Left lung (tissue), 10 donors: ENCODE results near the gene ALDH5A1. TPM values are rescaled to one million over a fixed set of nuclear protein-coding genes. Genes with fewer than 3 reads are reported as not detected.

Experiments
- ATAC-seq: fragments of 200-7000 bp; cut with Tn5 transposase; one replicate; pipeline ENCODE4 v1.9.1; 2020; ENCODE audit warnings: moderate library complexity
- DNase-seq, 4 donors: peaks; one replicate each; pipeline ENCODE4 v3.0.0-alpha.2; 2013 to 2020
- H3K27ac ChIP-seq, 2 donors: fragments of 200-600 bp; sonication (generic) in 1 of 2; one replicate each; pipeline versions ENCODE4 v1.5.0 to v1.8.0; 2020 to 2021
- H3K27me3 ChIP-seq, 2 donors: fragments of 200-600 bp; sonication (generic) in 1 of 2; one replicate each; pipeline versions ENCODE4 v1.5.0 to v1.8.0; 2020 to 2021
- H3K36me3 ChIP-seq, 2 donors: fragments of 200-600 bp; sonication (generic) in 1 of 2; one replicate each; pipeline versions ENCODE4 v1.5.0 to v1.8.0; 2020 to 2021
- H3K4me1 ChIP-seq, 2 donors: fragments of 200-600 bp; one replicate each; pipeline ENCODE4 v1.8.0; 2021
- H3K4me3 ChIP-seq, 2 donors: fragments of 200-600 bp; sonication (generic) in 1 of 2; one replicate each; pipeline versions ENCODE4 v1.5.0 to v1.8.0; 2020 to 2021; ENCODE audit warnings: mild to moderate bottlenecking in 1 of 2
- H3K9me3 ChIP-seq, 2 donors: fragments of 200-600 bp; sonication (generic) in 1 of 2; one replicate each; pipeline versions ENCODE4 v1.5.0 to v1.8.0; 2020 to 2021
- intact Hi-C, 2 donors: fragments of 100-400 bp; cut with DNase I; formaldehyde crosslinking; loops; one replicate each; pipeline versions ENCODE4 v1.11.2 to v1.14.2; 2022
- polyA plus RNA-seq, 6 donors: library from polyadenylated mRNA; unstranded; fragments of 120-200 nt; gene quantifications; one replicate each; pipeline ENCODE4 v1.2.1, GENCODE V29; 2013; ENCODE audit not compliant: insufficient read length in 6 of 6
- total RNA-seq, 2 donors: library from RNA; stranded (reverse); fragmentation: NEBNext Ultra II Directional; extraction: Animal tissue kit (Norgen Biotek cat#: 25700); gene quantifications; one replicate each; pipeline ENCODE4 v1.2.1, GENCODE V29; 2021
- TF ChIP-seq, protein P1 (sequence below), 2 donors: fragments of 200-600 bp; sonication (generic) in 1 of 2; IDR thresholded peaks; one replicate each; pipeline versions ENCODE4 v1.5.0 to v1.8.0; 2021; ENCODE audit warnings: antibody characterized with exemption in 2 of 2
- donor health status: DM: no; HTN: yes; CAD: no.
- donor health status: DM: no; HTN: no; CAD: no.

Gene ALDH5A1
- total and polyA plus RNA-seq, 8 donors, result 9.7 to 21.8 (median 12.4) TPM

DNA sequence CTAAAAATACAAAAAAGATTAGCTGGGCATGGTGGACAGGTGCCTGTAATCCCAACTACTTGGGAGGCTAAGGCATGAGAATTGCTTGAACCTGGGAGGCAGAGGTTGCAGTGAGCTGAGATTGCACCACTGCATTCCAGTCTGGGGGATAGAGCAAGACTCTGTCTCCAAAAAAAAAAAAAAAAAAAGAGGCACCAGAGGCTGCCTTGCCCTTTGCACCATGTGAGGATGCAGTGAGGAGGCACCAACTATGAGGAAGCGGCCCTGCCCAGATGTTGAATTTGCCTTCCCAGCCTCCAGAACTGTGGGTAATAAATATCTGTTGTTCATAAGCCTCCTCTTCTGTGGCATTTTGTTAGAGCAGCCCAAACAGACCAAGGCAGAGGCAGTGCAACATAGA, 54.4 kb downstream of the ALDH5A1 start:
- Histone ChIP-seq H3K4me1 (no peaks in the 10 kb centered on the region), H3K36me3 (no peaks in the 10 kb centered on the region), H3K27ac (no peak overlapping the region), H3K4me3 (no peak overlapping the region), H3K9me3 (no peaks in the 10 kb centered on the region), H3K27me3 (peaks cover 0 to 19% of the 10 kb centered on the region in 2 donors)
- intact Hi-C loops, result no loop called here
- ATAC-seq (no peak), DNase-seq (no peak)
- TF ChIP-seq, protein P1, sequence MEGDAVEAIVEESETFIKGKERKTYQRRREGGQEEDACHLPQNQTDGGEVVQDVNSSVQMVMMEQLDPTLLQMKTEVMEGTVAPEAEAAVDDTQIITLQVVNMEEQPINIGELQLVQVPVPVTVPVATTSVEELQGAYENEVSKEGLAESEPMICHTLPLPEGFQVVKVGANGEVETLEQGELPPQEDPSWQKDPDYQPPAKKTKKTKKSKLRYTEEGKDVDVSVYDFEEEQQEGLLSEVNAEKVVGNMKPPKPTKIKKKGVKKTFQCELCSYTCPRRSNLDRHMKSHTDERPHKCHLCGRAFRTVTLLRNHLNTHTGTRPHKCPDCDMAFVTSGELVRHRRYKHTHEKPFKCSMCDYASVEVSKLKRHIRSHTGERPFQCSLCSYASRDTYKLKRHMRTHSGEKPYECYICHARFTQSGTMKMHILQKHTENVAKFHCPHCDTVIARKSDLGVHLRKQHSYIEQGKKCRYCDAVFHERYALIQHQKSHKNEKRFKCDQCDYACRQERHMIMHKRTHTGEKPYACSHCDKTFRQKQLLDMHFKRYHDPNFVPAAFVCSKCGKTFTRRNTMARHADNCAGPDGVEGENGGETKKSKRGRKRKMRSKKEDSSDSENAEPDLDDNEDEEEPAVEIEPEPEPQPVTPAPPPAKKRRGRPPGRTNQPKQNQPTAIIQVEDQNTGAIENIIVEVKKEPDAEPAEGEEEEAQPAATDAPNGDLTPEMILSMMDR (IDR thresholded peaks at IDR 0.05), result no peak

DNA sequence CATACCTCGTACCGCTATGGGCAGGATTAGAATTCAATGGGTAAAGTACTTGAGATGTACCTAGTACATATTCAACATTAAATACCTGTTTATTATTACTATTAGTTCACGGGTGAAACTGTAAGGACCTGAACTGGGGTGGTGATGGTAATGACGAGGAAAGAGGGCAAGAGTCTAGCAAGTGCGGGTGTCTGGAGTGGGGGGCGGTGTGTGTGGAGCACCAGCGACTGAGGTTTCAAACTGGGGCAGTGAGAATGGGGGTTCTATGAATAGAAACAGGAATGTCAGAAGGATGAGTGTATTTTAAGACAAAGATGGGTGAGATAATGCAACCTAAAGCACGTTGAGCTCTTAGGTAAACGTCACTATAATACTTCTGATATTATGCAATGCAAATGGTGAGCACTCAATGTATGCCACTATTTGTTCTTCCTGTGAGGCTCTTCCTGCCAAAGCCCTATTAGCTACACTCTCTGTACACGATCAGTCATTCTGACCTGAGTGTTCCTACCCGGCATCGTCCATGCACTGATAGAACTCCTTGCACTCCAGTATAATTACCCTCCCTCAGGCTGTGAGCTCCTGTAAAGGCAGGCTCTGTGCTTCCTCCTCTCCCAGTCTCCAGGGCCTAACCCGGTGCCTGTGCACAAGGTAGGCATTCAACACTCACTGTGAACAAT, 55.0 kb downstream of the ALDH5A1 start:
- intact Hi-C loops, result no loop called here
- Histone ChIP-seq H3K27me3 (peaks cover 0 to 19% of the 10 kb centered on the region in 2 donors), H3K27ac (no peak overlapping the region), H3K4me1 (no peaks in the 10 kb centered on the region), H3K4me3 (no peak overlapping the region), H3K36me3 (no peaks in the 10 kb centered on the region), H3K9me3 (no peaks in the 10 kb centered on the region)
- ATAC-seq (peak; percentile 40), DNase-seq (no peak)
- TF ChIP-seq, protein P1 (IDR thresholded peaks at IDR 0.05), result no peak

DNA sequence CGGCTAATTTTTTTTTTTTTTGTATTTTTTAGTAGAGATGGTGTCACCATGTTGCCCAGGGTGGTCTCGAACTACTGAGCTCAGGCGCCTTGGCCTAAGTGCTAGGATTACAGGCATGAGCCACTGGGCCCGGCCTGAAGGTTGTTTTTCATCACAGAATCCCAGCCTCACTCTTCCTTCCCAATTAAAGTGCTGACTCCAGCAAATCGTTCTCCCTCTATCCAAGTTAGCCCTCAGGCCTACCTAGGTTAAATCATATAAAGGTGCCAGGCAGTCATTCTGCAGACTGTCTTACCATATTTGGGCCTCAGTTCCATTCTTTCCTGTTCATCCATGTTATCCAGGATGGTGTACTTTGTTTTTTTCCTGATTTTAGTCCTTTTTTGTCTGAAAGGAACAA, 56.4 kb downstream of the ALDH5A1 start:
- intact Hi-C loops, result no loop called here
- H3K4me1 ChIP-seq, result no peaks in the 10 kb centered on the region
- no peak for DNase-seq
- no peak for ATAC-seq
- H3K36me3 ChIP-seq, result no peaks in the 10 kb centered on the region
- no peaks in the 10 kb centered on the region for H3K9me3 ChIP-seq
- no peak overlapping the region for H3K4me3 ChIP-seq
- no peak overlapping the region for H3K27ac ChIP-seq
- TF ChIP-seq, protein P1 (IDR thresholded peaks at IDR 0.05), result no peak
- H3K27me3 ChIP-seq, result peaks cover 0 to 19% of the 10 kb centered on the region in 2 donors

DNA sequence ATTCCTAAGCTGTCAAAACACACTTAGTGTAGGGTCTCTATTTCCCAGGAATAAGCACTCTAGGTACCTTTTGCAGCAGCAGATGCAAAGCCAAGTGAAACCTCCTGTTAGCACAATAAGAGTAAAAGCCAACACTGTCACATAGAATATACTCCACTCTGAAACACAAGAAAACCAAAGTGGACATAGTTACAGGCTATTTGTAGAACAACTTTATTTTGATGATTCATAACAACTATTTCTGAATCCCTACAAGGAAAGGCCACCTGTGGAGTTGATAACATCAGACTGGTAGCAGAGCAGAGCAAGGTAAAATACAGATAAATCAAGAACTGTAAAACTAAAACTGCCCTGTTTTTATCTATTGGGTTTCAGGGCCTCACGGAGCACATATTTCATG, 59.7 kb downstream of the ALDH5A1 start:
- intact Hi-C loops, result no loop called here
- H3K36me3 ChIP-seq, result no peaks in the 10 kb centered on the region
- no peaks in the 10 kb centered on the region for H3K4me1 ChIP-seq
- TF ChIP-seq, protein P1 (IDR thresholded peaks at IDR 0.05), result no peak
- DNase-seq, result no peak
- no peak for ATAC-seq
- H3K27me3 ChIP-seq, result no peaks in the 10 kb centered on the region
- H3K9me3 ChIP-seq, result no peaks in the 10 kb centered on the region
- no peak overlapping the region for H3K4me3 ChIP-seq
- no peak overlapping the region for H3K27ac ChIP-seq

DNA sequence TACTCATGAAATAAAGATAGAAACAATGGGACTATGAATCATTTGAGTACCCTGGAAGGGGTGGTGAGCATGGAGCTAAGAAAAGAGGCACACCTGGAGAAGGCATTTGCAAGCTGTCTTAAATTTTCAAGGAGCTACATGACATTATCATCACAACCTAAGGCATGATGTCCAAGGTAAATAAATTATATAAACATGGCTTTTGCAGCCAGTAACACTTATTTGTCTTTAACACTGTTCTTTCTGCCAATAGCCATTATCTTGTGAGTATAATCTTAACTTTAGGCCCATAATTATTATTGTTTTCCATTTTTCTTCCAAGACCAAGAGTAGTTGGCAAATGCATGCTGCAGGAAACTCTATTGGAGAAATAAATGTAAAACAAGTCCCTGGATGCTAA, 63.7 kb downstream of the ALDH5A1 start:
- Histone ChIP-seq H3K36me3 (no peaks in the 10 kb centered on the region), H3K4me3 (no peak overlapping the region), H3K27me3 (no peaks in the 10 kb centered on the region), H3K9me3 (no peaks in the 10 kb centered on the region), H3K4me1 (no peaks in the 10 kb centered on the region), H3K27ac (no peak overlapping the region)
- DNase-seq, result no peak
- TF ChIP-seq, protein P1 (IDR thresholded peaks at IDR 0.05), result no peak
- intact Hi-C loops, result no loop called here
- no peak for ATAC-seq
